AG04449 (cell line): ENCODE data around the gene SLC9A9.

Experiments used
- CTCF ChIA-PET: fragments of 350-600 bp; formaldehyde crosslinking; extraction: SDS; loops from one replicate; lab custom pipeline; 2021; ENCODE audit warnings: antibody characterized with exemption; lab: Yijun Ruan, JAX
- POLR2A ChIA-PET: fragments of 400-600, 350-600 bp; formaldehyde crosslinking; extraction: SDS; loops from one replicate; lab custom pipeline; 2020; ENCODE audit warnings: antibody characterized with exemption, inconsistent platforms; lab: Yijun Ruan, JAX
- DNase-seq: peaks from one replicate; pipeline ENCODE4 v3.0.0-alpha.2; 2010; ENCODE audit warnings: low read depth, low spot score
- H3K4me3 ChIP-seq: 2 replicates; pipeline ENCODE4 v1.5.1; 2011; ENCODE audit warnings: low read depth, mild to moderate bottlenecking, control low read depth, low read length
- CTCF ChIP-seq: IDR thresholded peaks from one replicate; pipeline ENCODE4 v1.5.1; 2011; ENCODE audit warnings: mild to moderate bottlenecking, moderate library complexity, low read length, control low read depth, inconsistent platforms; ENCODE audit not compliant: insufficient read depth; ENCODE audit errors: missing control alignments

The SLC9A9 gene

GRCh38 chr3:143356839-143357238, 491.4 kb downstream of the SLC9A9 start:
- no peak overlapping the region for H3K4me3 ChIP-seq
- ChIA-PET CTCF (no interaction called here), POLR2A (no interaction called here)
- no peak for DNase-seq
- no peak for TF ChIP-seq CTCF

- POLR2A ChIA-PET, result no interaction called here
- no peak for DNase-seq
- TF ChIP-seq CTCF, result no peak
- H3K4me3 ChIP-seq, result no peak overlapping the region
- CTCF ChIA-PET, result interaction anchor here (0.8 kb wide), 1 partner anchor 21 kb away, joined by 3 read pairs; no protein-coding TSS in a partner anchor
Observed at GRCh38 chr3:143354342-143354741, 493.9 kb downstream of the SLC9A9 start.

DNA sequence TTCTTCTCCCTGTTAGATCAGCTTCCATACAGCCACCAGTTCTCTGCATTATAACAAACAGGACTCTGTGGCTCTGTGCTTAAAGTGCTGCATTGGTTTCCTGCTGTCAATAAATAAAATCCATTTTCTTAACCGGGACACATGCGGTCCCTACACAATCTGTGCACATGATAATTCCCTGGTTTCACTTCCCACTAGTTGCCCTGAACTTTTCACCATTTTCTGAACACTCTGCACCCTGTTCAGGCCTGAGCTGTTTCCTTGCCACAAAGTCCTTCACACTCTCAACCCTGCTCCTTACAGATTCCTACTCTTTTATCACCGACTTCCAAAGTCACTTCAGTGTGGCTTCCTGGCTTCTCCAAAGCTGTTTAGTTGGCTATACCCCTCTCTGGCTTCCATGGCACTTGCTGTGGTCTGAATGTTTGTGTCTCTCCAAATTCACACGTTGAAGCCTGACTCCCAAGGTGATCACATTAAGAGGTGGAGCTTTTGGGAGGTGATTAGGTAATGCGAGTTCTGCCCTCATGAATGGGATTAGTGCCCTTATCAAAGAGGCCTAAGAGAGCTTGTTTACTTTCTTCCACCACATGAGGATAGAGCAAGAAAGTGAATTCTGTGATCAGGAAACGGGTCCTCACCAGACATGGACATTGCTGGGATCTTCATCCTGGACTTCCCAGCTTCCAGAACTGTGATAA, 495.3 kb downstream of the SLC9A9 start:
- ChIA-PET POLR2A (no interaction called here), CTCF (interaction anchor here (0.7 kb wide), 1 partner anchor 10 kb away, joined by 3 read pairs; no protein-coding TSS in a partner anchor)
- DNase-seq, result no peak
- no peak overlapping the region for H3K4me3 ChIP-seq
- no peak for TF ChIP-seq CTCF

GRCh38 chr3:143351895-143352608, 496.2 kb downstream of the SLC9A9 start:
- no peak overlapping the region for H3K4me3 ChIP-seq
- CTCF ChIA-PET, result interaction anchor here (0.7 kb wide), 1 partner anchor 9 kb away, joined by 3 read pairs; no protein-coding TSS in a partner anchor
- no peak for TF ChIP-seq CTCF
- POLR2A ChIA-PET, result no interaction called here
- no peak for DNase-seq

DNA sequence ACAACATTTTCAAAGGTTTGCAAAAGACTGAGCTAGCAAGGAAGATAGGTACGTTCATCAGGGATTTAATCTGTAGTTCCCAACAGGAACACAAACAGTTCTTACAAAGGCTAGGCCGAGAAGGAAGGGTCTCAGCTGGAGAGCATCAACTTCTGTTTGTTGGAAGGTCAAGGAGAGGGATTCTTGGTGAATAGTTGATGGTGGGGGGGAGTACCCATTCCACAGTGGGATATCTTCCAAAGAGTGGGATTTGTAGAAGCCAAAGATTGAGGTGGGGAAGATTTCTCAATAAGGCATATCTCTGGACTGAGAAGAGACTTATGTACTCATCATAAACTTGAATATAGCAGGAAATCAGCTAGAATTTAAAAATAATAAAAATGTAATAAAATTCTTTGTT, 496.9 kb downstream of the SLC9A9 start:
- POLR2A ChIA-PET, result no interaction called here
- H3K4me3 ChIP-seq, result no peak overlapping the region
- CTCF ChIA-PET, result no interaction called here
- no peak for DNase-seq
- no peak for TF ChIP-seq CTCF

- ChIA-PET POLR2A (no interaction called here), CTCF (interaction anchor here (1.9 kb wide), 1 partner anchor 228 kb away, joined by 9 read pairs; no protein-coding TSS in a partner anchor)
- H3K4me3 ChIP-seq, result no peak overlapping the region
- DNase-seq, result no peak
- TF ChIP-seq CTCF, result no peak
Observed at GRCh38 chr3:143349455-143349854, 498.8 kb downstream of the SLC9A9 start.
